Gastroesophageal sphincter (tissue), 4 donors: ENCODE results near the gene ARHGAP12. TPM values are rescaled to one million over a fixed set of nuclear protein-coding genes. Genes with fewer than 3 reads are reported as not detected.

Source experiments
- ATAC-seq: fragments of 150-250 bp; one replicate; pipeline ENCODE4 v1.9.1; 2016; ENCODE audit warnings: mild to moderate bottlenecking, moderate library complexity
- H3K27ac ChIP-seq, 4 donors: fragments of 200-600 bp; sonication (generic) in 3 of 4; 1 replicate in 3 of 4; 2 replicates in 1 of 4; pipeline ENCODE4 v1.5.1; 2016 to 2019
- H3K27me3 ChIP-seq: fragments of 200-600 bp; sonication (generic); one replicate; pipeline ENCODE4 v1.5.1; 2019
- H3K36me3 ChIP-seq, 2 donors: fragments of 200-600 bp; sonication (generic); one replicate each; pipeline ENCODE4 v1.5.1; 2019; ENCODE audit warnings: control low read depth in 1 of 2
- H3K4me1 ChIP-seq, 3 donors: fragments of 200-600 bp; sonication (generic); 1 replicate in 2 of 3; 2 replicates in 1 of 3; pipeline ENCODE4 v1.5.1; 2016 to 2019; ENCODE audit warnings: control low read depth in 2 of 3
- H3K4me3 ChIP-seq, 2 donors: fragments of 200-600 bp; sonication (generic); one replicate each; pipeline ENCODE4 v1.5.1; 2019; ENCODE audit warnings: mild to moderate bottlenecking in 1 of 2, moderate library complexity in 1 of 2
- H3K9me3 ChIP-seq, 3 donors: fragments of 200-600 bp; sonication (generic); one replicate each; pipeline ENCODE4 v1.5.1; 2017 to 2019; ENCODE audit warnings: control low read depth in 2 of 3
- CTCF ChIP-seq, 4 experiments: fragments of 200-600 bp in 2 of 4; fragments of 450-650 bp in 2 of 4; sonication (generic) in 1 of 4; IDR thresholded peaks; one replicate each; pipeline ENCODE4 v1.5.1; 2017 to 2019; ENCODE audit warnings: antibody characterized with exemption in 4 of 4, mild to moderate bottlenecking in 2 of 4, moderate library complexity in 2 of 4
- EP300 ChIP-seq: sonication (generic); formaldehyde crosslinking; IDR thresholded peaks from one replicate; pipeline ENCODE4 v1.6.1; 2017; ENCODE audit warnings: antibody characterized with exemption, mild to moderate bottlenecking
- POLR2A ChIP-seq, 2 donors: fragments of 450-650 bp; IDR thresholded peaks; one replicate each; pipeline ENCODE4 v1.6.1; 2017; ENCODE audit warnings: antibody characterized with exemption in 2 of 2, mild to moderate bottlenecking in 2 of 2, moderate library complexity in 1 of 2
- POLR2AphosphoS5 ChIP-seq: sonication (generic); formaldehyde crosslinking; IDR thresholded peaks from one replicate; pipeline ENCODE4 v1.6.1; 2017; ENCODE audit warnings: antibody characterized with exemption
- WGBS, 2 donors: methylation state at CpG; one replicate each; pipeline ENCODE4 v1.1.5; 2018; ENCODE audit warnings: low coverage in 1 of 2; 5-methylcytosine and 5-hydroxymethylcytosine counted together
- total RNA-seq, 4 donors: library from RNA; depleted of rRNA; stranded (reverse); fragments of >200 nt; gene quantifications; one replicate each; pipeline ENCODE4 v1.1.0, GENCODE V29; 2016

The ARHGAP12 gene
- total RNA-seq, 4 donors from 2014 or later, result 28.0 to 43.1 (median 41.1) TPM

DNA sequence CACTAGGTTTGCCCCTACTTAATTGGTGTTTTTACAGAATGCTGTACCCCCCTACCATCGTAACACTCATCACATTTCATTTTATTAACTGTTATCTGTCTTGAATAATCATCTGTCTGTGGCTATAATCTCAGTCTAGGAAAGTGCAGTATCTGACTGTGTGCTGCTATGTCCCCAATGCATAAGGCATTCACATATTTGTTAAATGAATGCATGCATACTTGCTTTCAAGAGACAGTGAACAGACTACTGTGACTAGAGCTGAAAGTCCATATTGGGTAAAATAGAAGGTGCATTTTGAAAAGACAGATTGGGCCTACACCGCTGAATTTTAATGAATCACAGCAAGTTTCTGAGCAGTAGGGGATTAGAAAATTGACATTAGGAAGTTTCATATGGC, 112.3 kb downstream of the ARHGAP12 start:
- peaks cover 0 to 21% of the 10 kb centered on the region in 2 donors for H3K36me3 ChIP-seq
- H3K4me3 ChIP-seq, result no peak overlapping the region
- H3K27ac ChIP-seq, result peak overlapping the region in 2 of 4 donors; percentile 64 to 67
- 43 to 66% methylated on average over 2 of the region's 2 CpGs for WGBS, 2 donors
- peaks cover 0 to 9% (median 0%) of the 10 kb centered on the region in 3 donors for H3K4me1 ChIP-seq
- peak; percentile 71 for ATAC-seq
- TF ChIP-seq POLR2AphosphoS5 (peak; percentile 76), EP300 (no peak)
- no peaks in the 10 kb centered on the region for H3K27me3 ChIP-seq
- H3K9me3 ChIP-seq, result no peaks in the 10 kb centered on the region

DNA sequence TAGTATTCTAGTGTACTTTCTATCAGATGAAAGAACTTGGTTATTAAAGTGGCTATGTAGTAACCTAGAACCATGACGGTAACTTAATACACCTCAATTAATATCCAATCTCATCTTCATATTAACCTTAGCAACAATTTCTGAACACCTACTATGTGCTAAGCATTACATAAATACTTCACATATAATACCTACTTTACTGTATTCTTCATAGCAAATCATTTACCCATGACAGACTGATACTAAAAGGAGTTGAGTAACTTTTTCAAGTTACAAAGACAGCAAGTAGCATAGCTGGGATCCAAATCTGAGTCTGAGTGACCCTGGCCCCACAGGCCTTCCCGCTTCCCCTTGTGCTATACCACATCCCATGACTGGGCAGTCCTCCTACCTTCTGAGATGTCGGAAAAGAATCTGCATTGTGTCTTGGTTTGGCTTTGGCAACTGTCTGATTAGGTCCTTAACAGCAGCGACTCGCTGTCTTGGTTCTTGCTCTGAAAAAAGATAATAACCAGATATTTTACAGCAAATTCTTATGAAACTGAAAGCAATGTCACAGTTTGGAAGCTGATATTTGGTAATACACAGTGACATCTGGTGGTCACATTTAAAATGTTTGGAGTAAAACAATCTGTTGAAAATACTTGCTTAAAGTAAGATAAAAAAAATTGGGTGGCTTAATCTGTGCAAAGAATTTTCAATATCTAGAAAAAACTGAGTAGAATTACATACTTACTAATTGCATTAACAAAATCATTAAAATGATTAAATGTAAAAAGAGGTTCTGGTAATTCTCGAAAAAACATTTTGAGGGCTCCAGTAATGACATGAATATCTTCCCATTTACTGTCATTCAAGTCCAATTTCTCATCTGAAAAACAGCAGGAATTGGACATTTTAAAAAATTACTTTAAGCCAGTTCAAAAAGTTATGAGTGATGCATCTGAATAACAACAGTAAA, 120.1 kb downstream of the ARHGAP12 start:
- Histone ChIP-seq H3K27me3 (no peaks in the 10 kb centered on the region), H3K36me3 (peaks cover 0 to 10% of the 10 kb centered on the region in 2 donors), H3K9me3 (no peaks in the 10 kb centered on the region), H3K4me3 (peak overlapping the region; percentile 40 to 43), H3K27ac (peak overlapping the region; percentile 67 to 79 (median 74)), H3K4me1 (no peaks in the 10 kb centered on the region)
- 29 to 30% methylated on average over 5 to 6 of the region's 6 CpGs for WGBS, 2 donors
- TF ChIP-seq CTCF (IDR thresholded peaks at IDR 0.05) (peak; percentile 25 to 78 (median 64)), POLR2A (IDR thresholded peaks at IDR 0.05) (no peak), POLR2AphosphoS5 (peak; percentile 52), EP300 (no peak)
- ATAC-seq, result peak; percentile 65

DNA sequence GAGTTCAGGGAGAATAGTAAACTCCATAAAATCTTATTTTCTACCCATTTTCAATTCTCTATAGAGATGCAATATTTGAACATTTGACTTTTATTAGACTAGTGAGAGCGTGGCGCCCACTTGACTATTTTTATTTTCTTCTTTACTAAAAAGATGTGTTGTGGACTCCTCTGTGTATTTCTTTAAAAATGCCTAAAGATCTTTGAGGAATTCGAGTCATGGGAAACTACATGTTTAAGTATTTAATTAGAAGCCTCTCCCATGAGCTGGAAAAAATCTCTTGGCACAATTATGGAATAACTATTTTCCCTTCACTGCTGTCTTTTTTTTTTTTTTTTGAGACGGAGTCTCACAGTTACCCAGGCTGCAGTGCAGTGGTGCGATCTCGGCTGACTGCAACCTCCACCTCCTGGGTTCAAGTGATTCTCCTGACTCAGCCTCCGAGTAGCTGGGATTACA, 124.2 kb downstream of the ARHGAP12 start:
- TF ChIP-seq CTCF (IDR thresholded peaks at IDR 0.05) (no peak), POLR2A (IDR thresholded peaks at IDR 0.05) (no peak), POLR2AphosphoS5 (no peak), EP300 (no peak)
- H3K9me3 ChIP-seq, result no peaks in the 10 kb centered on the region
- WGBS, 2 donors, result 69% methylated on average over 7 of the region's 7 CpGs
- no peaks in the 10 kb centered on the region for H3K4me1 ChIP-seq
- H3K27ac ChIP-seq, result peak overlapping the region in 1 of 4 donors; percentile 22
- no peak overlapping the region for H3K4me3 ChIP-seq
- no peaks in the 10 kb centered on the region for H3K36me3 ChIP-seq
- ATAC-seq, result no peak
- H3K27me3 ChIP-seq, result no peaks in the 10 kb centered on the region

DNA sequence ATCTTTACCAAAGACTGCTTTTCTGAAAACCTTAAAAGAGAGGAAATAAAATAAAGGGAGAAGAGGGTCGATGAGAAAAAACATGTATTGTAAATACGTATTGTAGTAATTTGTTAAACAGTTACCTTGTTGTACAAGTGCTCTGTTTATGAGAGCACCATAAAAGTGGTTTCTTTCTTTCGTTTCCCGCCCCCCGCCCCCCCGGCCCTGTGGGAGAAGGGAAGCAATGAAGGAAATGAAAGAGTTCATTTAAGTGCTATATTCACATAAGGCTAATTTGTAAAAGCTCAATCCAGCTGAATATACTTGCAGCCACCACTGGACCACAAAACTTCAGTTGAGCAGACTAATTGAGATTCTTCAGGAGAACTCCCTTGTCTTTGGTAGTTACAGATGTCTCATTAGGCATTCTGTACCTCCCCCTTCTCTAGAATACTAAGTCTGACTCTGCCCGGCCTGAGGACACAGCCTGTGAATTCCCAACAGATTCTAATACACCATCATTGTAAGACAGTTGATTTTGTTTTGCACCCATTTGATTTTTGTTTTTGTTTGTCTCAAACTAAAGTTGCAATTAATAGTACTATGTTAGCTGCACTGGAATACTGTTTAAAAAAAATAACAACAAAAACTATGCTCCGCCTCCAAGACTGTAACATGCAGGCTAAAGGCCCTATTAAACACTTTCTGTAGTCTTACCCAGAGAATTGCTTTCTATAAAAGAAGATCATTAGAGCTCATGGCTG, 124.9 kb downstream of the ARHGAP12 start:
- Histone ChIP-seq H3K4me1 (no peaks in the 10 kb centered on the region), H3K27ac (no peak overlapping the region), H3K4me3 (no peak overlapping the region), H3K36me3 (no peaks in the 10 kb centered on the region), H3K9me3 (no peaks in the 10 kb centered on the region), H3K27me3 (no peaks in the 10 kb centered on the region)
- ATAC-seq, result no peak
- no peak for TF ChIP-seq EP300
- no peak for TF ChIP-seq CTCF (IDR thresholded peaks at IDR 0.05)
- TF ChIP-seq POLR2A (IDR thresholded peaks at IDR 0.05), result no peak
- no peak for TF ChIP-seq POLR2AphosphoS5
- WGBS, 2 donors, result 64 to 66% methylated on average over 5 to 8 of the region's 8 CpGs

GRCh38 chr10:31799181-31799580, 129.4 kb downstream of the ARHGAP12 start:
- Histone ChIP-seq H3K4me3 (no peak overlapping the region), H3K27ac (no peak overlapping the region), H3K9me3 (no peaks in the 10 kb centered on the region), H3K36me3 (no peaks in the 10 kb centered on the region), H3K4me1 (no peaks in the 10 kb centered on the region), H3K27me3 (no peaks in the 10 kb centered on the region)
- WGBS, 2 donors, result 57 to 86% methylated on average over 2 of the region's 2 CpGs
- TF ChIP-seq POLR2AphosphoS5, result no peak
- no peak for TF ChIP-seq EP300
- TF ChIP-seq POLR2A (IDR thresholded peaks at IDR 0.05), result no peak
- no peak for TF ChIP-seq CTCF (IDR thresholded peaks at IDR 0.05)
- no peak for ATAC-seq
